ENCODE results near the gene MICAL1. TPM values are rescaled to one million over a fixed set of nuclear protein-coding genes. Genes with fewer than 3 reads are reported as not detected.

MICAL1 gene
- total RNA-seq, 3 donors from 2014 or later = 23.6 to 29.8 (median 25.5) TPM

DNA sequence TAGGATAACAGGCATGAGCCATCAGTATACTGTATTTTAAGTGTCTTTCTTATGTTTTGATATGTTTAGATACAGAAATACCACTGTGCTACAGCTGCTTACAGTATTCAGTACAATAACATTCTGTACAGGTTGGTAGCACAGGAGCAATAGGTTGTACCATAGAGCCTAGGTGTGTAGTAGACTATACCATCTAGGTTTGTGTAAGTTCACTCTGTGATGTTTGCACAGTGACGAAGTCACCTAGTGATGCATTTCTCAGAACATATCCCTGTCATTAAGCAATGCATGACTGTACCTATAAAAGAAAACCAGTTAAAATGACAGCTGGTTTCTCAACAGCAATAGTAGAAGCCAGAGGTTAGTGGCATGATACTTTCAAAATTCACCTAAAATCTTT lies 30.5 kb upstream of the MICAL1 start:
- Histone ChIP-seq H3K4me1 (peaks cover 0 to 3% of the 10 kb centered on the region in 2 donors), H3K27me3 (no peaks in the 10 kb centered on the region), H3K36me3 (no peaks in the 10 kb centered on the region), H3K27ac (no peak overlapping the region), H3K9me3 (no peaks in the 10 kb centered on the region), H3K4me3 (no peak overlapping the region)
- DNase-seq (ENCODE audit: low spot score in 2 of 2) = no peak
- intact Hi-C loops (cut with DNase I; ENCODE audit: low total_unique reads) = no loop called here
- no peak for TF ChIP-seq POLR2A (IDR thresholded peaks at IDR 0.05)
- TF ChIP-seq POLR2AphosphoS5 (IDR thresholded peaks at IDR 0.05) = no peak
- TF ChIP-seq, protein P1, sequence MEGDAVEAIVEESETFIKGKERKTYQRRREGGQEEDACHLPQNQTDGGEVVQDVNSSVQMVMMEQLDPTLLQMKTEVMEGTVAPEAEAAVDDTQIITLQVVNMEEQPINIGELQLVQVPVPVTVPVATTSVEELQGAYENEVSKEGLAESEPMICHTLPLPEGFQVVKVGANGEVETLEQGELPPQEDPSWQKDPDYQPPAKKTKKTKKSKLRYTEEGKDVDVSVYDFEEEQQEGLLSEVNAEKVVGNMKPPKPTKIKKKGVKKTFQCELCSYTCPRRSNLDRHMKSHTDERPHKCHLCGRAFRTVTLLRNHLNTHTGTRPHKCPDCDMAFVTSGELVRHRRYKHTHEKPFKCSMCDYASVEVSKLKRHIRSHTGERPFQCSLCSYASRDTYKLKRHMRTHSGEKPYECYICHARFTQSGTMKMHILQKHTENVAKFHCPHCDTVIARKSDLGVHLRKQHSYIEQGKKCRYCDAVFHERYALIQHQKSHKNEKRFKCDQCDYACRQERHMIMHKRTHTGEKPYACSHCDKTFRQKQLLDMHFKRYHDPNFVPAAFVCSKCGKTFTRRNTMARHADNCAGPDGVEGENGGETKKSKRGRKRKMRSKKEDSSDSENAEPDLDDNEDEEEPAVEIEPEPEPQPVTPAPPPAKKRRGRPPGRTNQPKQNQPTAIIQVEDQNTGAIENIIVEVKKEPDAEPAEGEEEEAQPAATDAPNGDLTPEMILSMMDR (IDR thresholded peaks at IDR 0.05) = no peak

DNA sequence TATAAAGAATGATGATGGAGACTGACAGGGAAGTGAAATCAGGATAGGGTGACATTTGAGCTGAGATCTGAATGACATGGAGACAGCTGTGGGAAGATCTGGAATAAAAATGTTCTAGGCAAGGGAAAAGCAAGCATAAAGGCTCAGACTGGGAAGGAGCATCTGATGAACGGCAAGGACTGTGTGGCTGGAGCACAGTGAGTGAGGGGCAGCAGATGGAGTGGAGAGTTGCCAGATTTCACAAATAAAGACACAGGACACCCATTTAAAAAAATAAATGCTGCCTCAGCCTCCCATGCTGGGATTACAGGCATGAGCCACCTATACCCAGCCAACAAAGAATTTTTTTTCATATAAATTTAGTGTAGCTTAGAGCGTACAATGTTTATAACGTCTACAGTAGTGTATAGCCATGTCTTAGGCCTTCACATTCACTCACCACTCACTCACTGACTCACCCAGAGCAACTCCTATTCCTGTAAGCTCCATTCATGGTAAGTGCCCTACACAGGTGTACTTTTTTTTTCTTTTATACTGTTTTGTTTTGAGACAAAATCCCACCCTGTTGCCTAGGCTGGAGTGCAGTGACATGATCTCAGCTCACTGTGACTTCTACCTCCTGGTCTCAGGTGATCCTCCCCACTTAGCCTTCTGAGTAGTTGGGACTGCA lies 29.8 kb upstream of the MICAL1 start:
- Histone ChIP-seq H3K36me3 (no peaks in the 10 kb centered on the region), H3K27ac (no peak overlapping the region), H3K4me3 (no peak overlapping the region), H3K9me3 (no peaks in the 10 kb centered on the region), H3K27me3 (no peaks in the 10 kb centered on the region), H3K4me1 (peaks cover 0 to 9% of the 10 kb centered on the region in 2 donors)
- no peak for DNase-seq (ENCODE audit: low spot score in 2 of 2)
- TF ChIP-seq, protein P1 (IDR thresholded peaks at IDR 0.05) = no peak
- no peak for TF ChIP-seq POLR2AphosphoS5 (IDR thresholded peaks at IDR 0.05)
- no peak for TF ChIP-seq POLR2A (IDR thresholded peaks at IDR 0.05)
- intact Hi-C loops (cut with DNase I; ENCODE audit: low total_unique reads) = no loop called here

DNA sequence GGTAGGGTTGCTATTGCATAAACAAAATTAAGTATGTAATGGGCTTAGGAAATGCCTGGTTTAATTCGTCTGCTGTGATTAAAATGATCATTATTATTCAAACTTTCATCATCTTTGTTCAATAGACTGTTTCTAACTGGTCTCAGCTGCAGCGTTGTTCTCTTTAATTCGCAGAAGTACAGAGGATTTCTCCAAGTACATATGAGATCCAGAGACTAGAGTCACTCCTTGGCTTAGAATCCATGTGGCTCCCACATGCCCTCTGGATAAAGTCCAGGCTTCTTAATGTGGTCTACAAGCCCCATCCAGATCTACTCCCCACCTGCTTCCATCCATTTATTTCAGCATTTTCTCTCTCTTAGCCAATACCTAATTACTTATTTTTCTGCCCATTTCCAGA lies 28.6 kb upstream of the MICAL1 start:
- intact Hi-C loops (cut with DNase I; ENCODE audit: low total_unique reads) = no loop called here
- DNase-seq (ENCODE audit: low spot score in 2 of 2) = no peak
- Histone ChIP-seq H3K27me3 (no peaks in the 10 kb centered on the region), H3K27ac (peak overlapping the region; percentile 84 to 96), H3K36me3 (no peaks in the 10 kb centered on the region), H3K4me3 (peak overlapping the region in 2 of 3 donors; percentile 99 to 100), H3K4me1 (peaks cover 0 to 11% of the 10 kb centered on the region in 2 donors), H3K9me3 (no peaks in the 10 kb centered on the region)
- no peak for TF ChIP-seq POLR2A (IDR thresholded peaks at IDR 0.05)
- TF ChIP-seq, protein P1 (IDR thresholded peaks at IDR 0.05) = no peak

DNA sequence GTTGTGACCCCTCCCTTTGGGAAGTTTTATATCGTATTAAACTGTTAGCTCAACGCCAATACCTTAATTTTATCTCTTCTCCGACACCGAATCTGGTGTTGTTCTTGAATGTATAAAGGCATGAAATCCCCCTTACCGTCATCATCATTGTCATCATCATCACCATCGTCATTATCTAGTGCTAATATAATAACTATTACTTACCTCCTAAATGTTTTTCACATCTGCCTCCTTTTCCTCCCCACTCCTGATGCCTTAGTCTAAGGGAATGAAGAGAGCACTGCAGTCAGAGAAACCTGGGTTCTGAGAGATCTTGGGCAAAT lies 28.1 kb upstream of the MICAL1 start:
- H3K36me3 ChIP-seq = no peaks in the 10 kb centered on the region
- peaks cover 0 to 11% of the 10 kb centered on the region in 2 donors for H3K4me1 ChIP-seq
- TF ChIP-seq POLR2A (IDR thresholded peaks at IDR 0.05) = no peak
- no peak for TF ChIP-seq POLR2AphosphoS5 (IDR thresholded peaks at IDR 0.05)
- TF ChIP-seq, protein P1 (IDR thresholded peaks at IDR 0.05) = no peak
- H3K27ac ChIP-seq = peak overlapping the region; percentile 84 to 96
- H3K4me3 ChIP-seq = peak overlapping the region; percentile 94 to 100 (median 99)
- no peaks in the 10 kb centered on the region for H3K9me3 ChIP-seq
- no peaks in the 10 kb centered on the region for H3K27me3 ChIP-seq
- intact Hi-C loops (cut with DNase I; ENCODE audit: low total_unique reads) = no loop called here
- DNase-seq (ENCODE audit: low spot score in 2 of 2) = no peak

DNA sequence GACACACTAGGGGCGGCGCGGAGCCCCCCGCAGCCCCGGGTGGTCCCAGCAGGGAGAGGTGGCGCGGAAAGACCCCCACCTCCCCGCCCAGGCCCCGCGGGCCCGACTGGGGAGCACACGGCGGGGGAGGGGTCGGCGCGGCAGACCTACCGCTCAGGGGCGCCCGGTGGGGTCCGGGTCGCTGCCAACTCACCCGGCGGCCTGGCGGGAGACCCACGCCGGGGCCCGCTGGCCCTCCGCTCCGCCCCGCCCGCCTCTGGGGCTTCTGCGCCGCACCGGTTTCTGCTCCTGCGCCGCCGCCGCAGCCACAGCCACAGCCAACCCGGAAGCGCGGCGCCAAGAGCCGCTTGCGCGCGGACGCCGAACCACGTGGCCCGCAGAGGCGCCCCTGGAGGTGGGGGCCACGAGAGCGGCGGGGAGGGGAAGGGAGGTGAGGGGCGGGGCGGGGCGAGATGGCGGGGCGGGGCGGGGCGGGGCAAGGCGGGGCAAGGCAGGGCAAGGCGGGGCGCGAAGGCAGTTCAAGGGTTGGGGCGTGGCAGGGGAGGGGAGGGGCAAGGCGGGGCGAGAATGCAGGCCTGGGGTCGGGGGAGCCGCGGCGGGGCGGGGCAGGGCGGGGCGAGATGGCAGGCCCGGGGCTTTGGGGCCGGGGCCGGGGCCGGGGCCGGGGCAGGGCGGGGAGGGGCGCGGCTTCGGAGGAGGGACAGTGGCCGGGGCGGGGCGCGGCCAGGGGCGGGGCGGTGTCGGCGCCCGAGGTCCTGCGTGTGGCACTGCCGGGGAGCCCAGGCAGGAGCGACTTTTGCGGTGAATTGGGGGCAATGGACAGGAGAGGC lies 27.5 kb upstream of the MICAL1 start, which contains the start of gene ZBTB24:
TSS of gene ZBTB24 (minus strand) at position 315 of the 830 bp plus-strand sequence. CDS start 1,193 bp downstream, outside the sequence.
- peak within 1 kb of the TSS; percentile 84 to 96 for H3K27ac ChIP-seq
- H3K27me3 ChIP-seq = no peaks in the 10 kb centered on the region
- peaks cover 0 to 11% of the 10 kb centered on the region in 2 donors for H3K4me1 ChIP-seq
- intact Hi-C loops (cut with DNase I; ENCODE audit: low total_unique reads) = no loop called here
- no peaks in the 10 kb centered on the region for H3K9me3 ChIP-seq
- peak; percentile 62 to 75 (median 70) for TF ChIP-seq POLR2AphosphoS5 (IDR thresholded peaks at IDR 0.05)
- TF ChIP-seq, protein P1 (IDR thresholded peaks at IDR 0.05) = no peak
- peak within 1 kb of the TSS; percentile 94 to 100 (median 99) for H3K4me3 ChIP-seq
- no peaks in the 10 kb centered on the region for H3K36me3 ChIP-seq
- peak; percentile 85 to 89 for DNase-seq (ENCODE audit: low spot score in 2 of 2)

Measured in breast epithelium (tissue), 4 donors.